ENCODE measurements around the gene PCBP3.

The PCBP3 gene

GRCh38 chr21:45870851-45871615, 227.5 kb downstream of the PCBP3 start:
- Histone ChIP-seq H3K9me3 (ENCODE audit: severe bottlenecking) (no peaks in the 10 kb centered on the region), H3K27ac (no peak overlapping the region), H3K4me3 (ENCODE audit: low read depth, low read length) (no peak overlapping the region), H3K36me3 (no peaks in the 10 kb centered on the region), H3K27me3 (ENCODE audit: insufficient read depth, low read depth, severe bottlenecking) (no peaks in the 10 kb centered on the region)
- TF ChIP-seq CTCF (IDR thresholded peaks at IDR 0.05; ENCODE audit: low read depth, low read length): no peak
- DNase-seq: no peak

GRCh38 chr21:45871616-45872236, 228.2 kb downstream of the PCBP3 start:
- no peak for DNase-seq
- no peak for TF ChIP-seq CTCF (IDR thresholded peaks at IDR 0.05; ENCODE audit: low read depth, low read length)
- Histone ChIP-seq H3K36me3 (no peaks in the 10 kb centered on the region), H3K27me3 (ENCODE audit: insufficient read depth, low read depth, severe bottlenecking) (no peaks in the 10 kb centered on the region), H3K4me3 (ENCODE audit: low read depth, low read length) (no peak overlapping the region), H3K27ac (no peak overlapping the region), H3K9me3 (ENCODE audit: severe bottlenecking) (no peaks in the 10 kb centered on the region)

- Histone ChIP-seq H3K36me3 (no peaks in the 10 kb centered on the region), H3K9me3 (ENCODE audit: severe bottlenecking) (no peaks in the 10 kb centered on the region), H3K27me3 (ENCODE audit: insufficient read depth, low read depth, severe bottlenecking) (no peaks in the 10 kb centered on the region), H3K27ac (no peak overlapping the region), H3K4me3 (ENCODE audit: low read depth, low read length) (no peak overlapping the region)
- no peak for DNase-seq
- TF ChIP-seq CTCF (IDR thresholded peaks at IDR 0.05; ENCODE audit: low read depth, low read length): no peak
These were observed 228.9 kb downstream of the PCBP3 start for GRCh38 chr21:45872471-45872870.

- no peaks in the 10 kb centered on the region for H3K36me3 ChIP-seq
- H3K4me3 ChIP-seq (ENCODE audit: low read depth, low read length): no peak overlapping the region
- H3K27ac ChIP-seq: no peak overlapping the region
- no peaks in the 10 kb centered on the region for H3K27me3 ChIP-seq (ENCODE audit: insufficient read depth, low read depth, severe bottlenecking)
- no peaks in the 10 kb centered on the region for H3K9me3 ChIP-seq (ENCODE audit: severe bottlenecking)
- TF ChIP-seq CTCF (IDR thresholded peaks at IDR 0.05; ENCODE audit: low read depth, low read length): no peak
- DNase-seq: no peak
These were observed 229.4 kb downstream of the PCBP3 start for GRCh38 chr21:45872902-45873301.

GRCh38 chr21:45873418-45873817, 229.9 kb downstream of the PCBP3 start:
- Histone ChIP-seq H3K27ac (no peak overlapping the region), H3K27me3 (ENCODE audit: insufficient read depth, low read depth, severe bottlenecking) (no peaks in the 10 kb centered on the region), H3K36me3 (no peaks in the 10 kb centered on the region), H3K9me3 (ENCODE audit: severe bottlenecking) (no peaks in the 10 kb centered on the region), H3K4me3 (ENCODE audit: low read depth, low read length) (no peak overlapping the region)
- TF ChIP-seq CTCF (IDR thresholded peaks at IDR 0.05; ENCODE audit: low read depth, low read length): no peak
- no peak for DNase-seq

Data from WERI-Rb-1 (cell line).